GM21526 (cell line): Measurements from ENCODE around the gene ST7L.

Experiments used
- ATAC-seq: cut with Tn5 transposase; IDR thresholded peaks from one replicate; pipeline ENCODE4 v1.9.1; 2021; ENCODE audit warnings: moderate library complexity; ENCODE audit not compliant: unreplicated experiment, low FRiP score

The ST7L gene

DNA sequence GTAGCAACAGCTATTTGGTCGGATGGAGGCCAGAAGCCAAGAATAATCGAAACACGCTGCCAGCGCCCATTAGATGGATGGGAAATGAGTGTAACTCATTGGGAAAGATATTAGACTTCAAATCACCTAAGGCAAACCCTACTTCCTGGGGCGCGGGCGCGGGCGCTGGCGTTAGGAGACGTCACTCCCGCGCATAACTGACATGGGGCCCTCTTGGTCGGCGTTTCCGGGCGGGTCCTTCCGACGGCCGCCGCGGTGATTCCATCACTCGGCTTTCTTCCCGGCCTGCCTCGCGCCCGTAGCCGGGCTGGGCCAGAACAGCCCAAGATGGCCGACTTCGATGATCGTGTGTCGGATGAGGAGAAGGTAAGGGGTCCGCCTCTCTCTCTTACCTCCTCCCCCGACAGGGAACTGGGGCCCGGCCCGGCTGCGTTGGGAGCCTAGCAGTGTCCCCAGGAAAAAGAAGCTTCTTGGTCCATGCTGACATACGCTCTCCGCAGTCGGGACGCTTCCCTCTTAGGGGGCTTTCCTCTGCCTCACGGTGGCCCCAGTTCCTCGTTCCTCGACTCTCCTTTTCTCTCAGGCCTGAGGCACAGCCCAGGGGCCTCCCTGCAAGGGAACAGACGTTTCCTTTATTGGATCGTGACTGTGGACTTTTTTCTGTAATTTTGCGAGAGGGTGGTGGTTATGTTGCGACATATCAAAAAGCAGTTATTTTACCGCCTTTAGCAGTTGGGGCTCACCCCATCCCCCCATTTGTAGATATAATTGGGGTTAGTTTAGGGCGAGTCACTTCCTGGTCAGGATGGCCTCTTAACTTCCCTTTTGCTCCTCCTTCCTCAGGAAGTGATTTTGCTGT, 806 bp upstream of the ST7L start, which contains the start of gene CAPZA1:
TSS of gene CAPZA1 (plus strand) at position 315 of the 859 bp plus-strand sequence. CDS start at position 328, 13 bp downstream.
- peak; percentile 72 for ATAC-seq

- ATAC-seq = no peak
Measured at GRCh38 chr1:112618114-112618720, 724 bp downstream of the ST7L start.

DNA sequence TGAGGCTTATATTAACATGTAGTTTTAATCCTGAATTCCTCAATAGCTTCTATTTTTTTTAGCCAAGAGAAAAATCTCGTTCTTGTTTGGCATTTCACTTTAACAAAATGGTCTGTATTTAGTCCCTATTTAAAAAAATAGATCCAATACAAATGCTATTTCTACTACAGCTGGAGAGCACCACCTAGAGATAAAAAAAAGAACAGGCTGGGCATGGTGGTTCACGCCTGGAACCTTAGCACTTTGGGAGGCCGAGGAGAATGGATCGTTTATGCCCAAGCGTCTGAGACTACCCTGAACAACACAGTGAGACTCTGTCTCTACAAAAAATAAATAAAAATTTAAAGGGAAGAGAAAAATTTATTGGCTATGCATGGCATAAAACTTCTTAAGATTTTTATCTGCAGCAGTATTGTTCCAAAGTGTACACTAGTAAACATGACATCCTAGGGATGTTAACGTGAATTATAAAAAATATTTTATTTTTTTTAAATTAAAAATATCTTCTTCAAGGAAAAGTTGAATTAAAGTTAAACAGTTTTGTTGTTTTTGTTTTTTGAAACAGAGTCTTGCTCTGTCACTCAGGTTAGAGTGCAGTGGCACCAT, 4.4 kb downstream of the ST7L start:
- ATAC-seq = no peak

- ATAC-seq = no peak
Measured at GRCh38 chr1:112605633-112606327, 13.2 kb downstream of the ST7L start.

DNA sequence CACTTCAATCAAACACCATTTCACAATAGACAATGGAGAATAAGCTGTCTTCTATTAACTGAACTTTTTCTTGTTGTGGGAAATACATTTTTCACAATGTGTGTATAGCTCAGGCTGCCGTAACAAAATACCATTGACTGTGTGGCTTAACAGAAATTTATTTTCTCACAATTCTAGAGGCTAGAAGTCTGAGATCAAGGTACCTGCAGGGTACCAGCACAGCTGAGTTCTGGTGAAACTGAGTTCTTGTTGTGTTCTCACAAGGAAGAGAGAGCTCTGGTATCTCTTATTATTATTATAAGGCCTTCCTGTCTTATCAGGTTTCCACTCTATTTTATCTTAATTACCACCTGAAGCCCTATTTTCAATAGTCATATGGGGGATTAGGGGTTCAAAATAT, 15.4 kb downstream of the ST7L start:
- ATAC-seq = no peak

DNA sequence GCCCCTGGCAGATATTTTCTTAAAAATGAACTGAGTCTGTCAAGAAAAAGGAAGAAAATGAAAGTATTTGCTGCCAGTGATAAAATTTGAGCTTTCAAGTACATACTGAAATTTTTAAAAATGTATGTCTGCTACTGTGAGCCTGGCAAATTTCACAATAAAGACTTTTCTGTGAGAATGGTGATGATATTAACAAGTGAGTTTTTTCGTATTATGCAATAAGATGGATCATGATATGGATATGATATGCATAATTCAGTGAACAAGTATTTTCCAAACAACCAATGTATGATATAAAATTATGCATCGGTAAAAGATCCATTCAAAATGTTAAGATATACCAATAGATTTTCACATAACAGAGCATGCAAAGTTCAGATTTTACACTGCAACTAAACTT, 15.9 kb downstream of the ST7L start:
- ATAC-seq = no peak

- ATAC-seq = no peak
Measured at GRCh38 chr1:112599477-112599876, 19.5 kb downstream of the ST7L start.

DNA sequence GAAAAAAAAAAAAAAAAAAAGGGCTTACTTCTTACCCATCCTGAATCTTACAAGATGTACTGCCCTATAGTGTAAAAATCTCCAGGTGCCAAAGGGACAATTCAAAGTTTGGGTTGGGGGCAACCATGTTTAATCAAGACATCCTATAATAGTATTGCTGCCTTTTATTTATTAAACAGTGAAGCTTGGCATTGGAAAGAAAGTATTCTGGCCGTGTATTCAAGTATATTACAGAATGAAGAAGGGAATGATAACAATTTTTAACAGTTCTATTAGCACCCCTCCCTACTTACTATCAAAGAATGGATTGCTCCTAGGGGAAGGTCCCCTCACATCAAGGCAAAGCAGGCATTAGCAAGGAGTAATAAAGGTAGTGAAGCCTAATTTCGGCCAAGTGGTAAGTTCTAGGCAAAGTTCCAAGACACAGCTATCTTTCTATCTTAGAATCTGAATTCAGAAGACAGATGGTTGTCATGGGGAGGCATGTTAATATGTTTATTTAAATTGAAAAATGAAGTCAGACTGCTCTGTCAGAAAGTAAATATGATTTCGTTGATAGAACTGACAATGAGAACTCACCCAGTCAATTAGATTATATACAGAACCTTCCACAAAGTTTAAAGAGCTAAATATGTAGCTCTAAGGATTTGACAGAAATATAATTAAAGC, 24.6 kb downstream of the ST7L start:
- ATAC-seq = no peak

- ATAC-seq = no peak
Measured at GRCh38 chr1:112589766-112590165, 29.2 kb downstream of the ST7L start.

GRCh38 chr1:112583366-112583765, 35.6 kb downstream of the ST7L start:
- ATAC-seq = no peak

GRCh38 chr1:112581586-112582192, 37.3 kb downstream of the ST7L start:
- no peak for ATAC-seq

DNA sequence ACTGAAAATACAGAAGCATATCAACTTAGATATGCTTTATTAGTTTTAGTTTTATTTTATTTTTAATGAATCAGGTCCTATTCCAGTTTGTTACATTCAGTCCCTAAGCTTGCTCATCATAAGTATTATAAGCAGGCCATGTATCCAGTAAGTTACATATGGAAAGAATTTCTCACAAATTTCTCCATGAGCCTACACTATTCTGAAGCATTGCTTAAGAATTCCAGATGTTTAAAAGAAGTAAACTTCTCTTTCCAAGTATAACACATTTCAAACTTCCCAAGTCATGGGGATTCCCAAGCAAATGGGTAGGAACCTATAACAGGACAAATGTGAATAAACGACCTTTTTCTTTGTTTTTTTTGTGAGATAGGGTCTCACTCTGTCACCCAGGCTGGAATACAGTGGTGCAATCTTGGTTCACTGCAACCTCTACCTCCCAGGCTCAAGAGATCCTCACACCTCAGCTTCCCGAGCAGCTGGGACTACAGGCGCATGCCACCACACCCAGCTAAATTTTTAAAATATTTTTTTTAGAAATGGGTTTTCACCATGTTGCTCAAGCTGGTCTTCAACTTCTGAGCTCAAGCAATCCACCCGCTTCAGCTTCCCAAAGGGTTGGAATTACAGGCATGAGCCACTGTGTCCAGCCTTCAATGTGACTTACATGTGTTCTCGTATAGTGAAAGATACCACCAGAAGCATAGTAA, 39.0 kb downstream of the ST7L start:
- no peak for ATAC-seq

DNA sequence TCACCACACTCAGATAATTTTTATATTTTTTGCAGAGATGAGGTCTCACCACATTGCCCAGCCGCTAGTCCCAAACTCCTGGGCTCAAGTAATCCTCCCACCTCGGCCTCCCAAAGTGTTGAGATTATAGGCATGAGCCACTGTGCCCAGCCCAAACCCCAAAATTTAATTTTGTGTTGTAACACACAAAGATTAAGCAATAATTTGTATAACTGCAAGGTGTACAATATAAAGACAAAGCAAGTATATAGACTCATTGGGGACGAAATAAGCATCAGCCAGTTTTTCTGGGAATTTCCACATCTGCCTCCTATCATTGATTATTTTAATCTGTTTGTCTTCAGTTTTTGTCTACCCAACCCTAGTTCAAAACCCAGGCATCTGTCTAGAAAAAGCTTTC, 42.7 kb downstream of the ST7L start:
- no peak for ATAC-seq

DNA sequence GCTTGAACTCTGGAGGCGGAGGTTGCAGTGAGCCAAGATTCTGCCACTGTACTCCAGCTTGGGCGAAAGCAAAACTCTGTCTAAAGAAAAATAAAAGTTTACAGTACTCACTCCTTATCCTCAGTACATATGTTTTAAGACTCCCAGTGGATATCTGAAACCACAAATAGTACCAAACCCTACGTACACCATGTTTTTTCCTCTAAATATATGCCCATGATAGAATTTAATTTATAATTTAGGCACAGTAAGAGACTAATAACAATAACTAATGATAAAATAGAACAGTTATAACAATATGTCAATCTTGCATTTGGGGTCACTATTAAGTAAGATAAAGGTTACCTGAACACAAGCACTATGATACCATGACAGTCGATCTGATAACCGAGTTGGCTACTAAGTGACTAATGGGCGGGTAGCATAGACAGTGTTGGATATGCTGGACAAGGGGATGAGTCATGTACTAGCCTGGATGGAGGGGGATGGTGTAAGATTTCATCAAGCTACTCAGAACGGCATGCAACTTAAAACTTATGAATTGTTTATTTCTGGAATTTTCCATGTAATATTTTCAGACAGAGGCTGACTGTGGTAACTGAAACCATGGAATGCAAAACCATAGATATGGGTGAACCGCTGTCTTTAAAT, 43.7 kb downstream of the ST7L start:
- no peak for ATAC-seq

DNA sequence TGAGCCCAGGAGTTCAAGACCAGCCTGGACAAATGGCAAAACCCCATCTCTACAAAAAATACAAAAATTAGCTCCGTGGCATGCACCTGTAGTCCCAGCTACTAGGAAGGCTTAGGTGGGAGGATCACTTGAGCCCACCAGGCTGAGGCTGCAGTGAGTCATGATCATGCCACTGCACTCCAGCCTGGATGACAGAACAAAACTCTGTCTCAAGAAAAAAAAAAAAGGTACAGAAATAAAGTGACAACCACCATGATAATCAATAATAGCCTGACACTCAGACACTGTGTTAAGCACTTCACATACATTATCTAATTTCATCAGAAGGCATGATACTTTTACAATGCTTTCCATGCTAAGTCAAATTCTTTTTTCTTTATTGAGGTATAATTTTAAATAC, 53.1 kb downstream of the ST7L start:
- ATAC-seq = no peak

GRCh38 chr1:112564081-112564480, 54.9 kb downstream of the ST7L start:
- ATAC-seq = no peak

GRCh38 chr1:112563341-112563740, 55.6 kb downstream of the ST7L start:
- no peak for ATAC-seq

DNA sequence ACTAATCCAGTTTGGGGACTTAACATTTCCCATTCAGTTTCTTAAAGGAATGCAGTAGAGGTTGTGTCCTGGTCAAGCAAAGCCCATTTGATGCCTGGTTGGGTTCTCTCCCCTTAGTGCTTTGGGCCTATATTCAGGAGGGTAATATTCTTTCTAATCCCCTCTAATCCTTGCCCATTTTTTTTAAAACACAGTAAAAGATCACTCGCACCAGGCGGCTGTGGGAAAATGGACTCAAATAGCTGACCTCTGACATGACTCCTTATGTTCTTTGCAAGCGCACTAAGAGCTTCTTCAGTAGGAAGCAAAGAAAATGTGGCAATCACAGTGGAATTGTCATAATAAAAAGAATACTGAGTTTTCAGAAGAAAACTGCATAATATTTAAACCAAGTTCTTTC, 60.3 kb downstream of the ST7L start:
- no peak for ATAC-seq

DNA sequence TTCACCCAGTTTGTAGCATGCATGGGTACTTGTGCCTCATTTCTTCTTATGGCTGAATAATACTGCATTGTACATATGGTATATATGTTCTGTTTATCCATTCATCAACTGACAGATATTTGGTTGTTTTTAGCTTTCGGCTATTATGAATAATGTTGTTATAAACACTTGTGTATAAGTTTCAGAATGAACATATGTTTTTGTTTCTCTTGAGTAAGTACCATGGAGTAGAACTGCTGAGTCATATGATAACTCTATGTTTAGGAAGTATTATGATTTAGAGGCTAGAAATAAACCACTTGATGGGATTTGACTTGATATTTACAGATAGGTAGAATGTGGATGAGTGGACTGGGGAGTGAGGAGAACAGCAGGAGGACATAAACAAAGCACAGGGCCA, 61.6 kb downstream of the ST7L start:
- no peak for ATAC-seq
